Hematopoietic multipotent progenitor cell (in vitro differentiated cells): ENCODE results near the gene TRAK2. TPM values are rescaled to one million over a fixed set of nuclear protein-coding genes. Genes with fewer than 3 reads are reported as not detected.
"Not testable (repeated sequence)": the region's sequence is repeated elsewhere in the genome, so short reads cannot be mapped to it uniquely, and the experiment has no call there.

Experiments used
- DNase-seq, 3 donors: peaks; one replicate each; pipeline ENCODE4 v3.0.0-alpha.2; 2011 to 2015; ENCODE audit warnings: low read depth in 2 of 3, low spot score in 2 of 3
- total RNA-seq: library from RNA; depleted of rRNA; stranded (reverse); fragments of >200 nt; gene quantifications from one replicate; pipeline ENCODE4 v1.2.3, GENCODE V29; 2012

TRAK2 gene
- total RNA-seq, 1 donor = 11.8 TPM

DNA sequence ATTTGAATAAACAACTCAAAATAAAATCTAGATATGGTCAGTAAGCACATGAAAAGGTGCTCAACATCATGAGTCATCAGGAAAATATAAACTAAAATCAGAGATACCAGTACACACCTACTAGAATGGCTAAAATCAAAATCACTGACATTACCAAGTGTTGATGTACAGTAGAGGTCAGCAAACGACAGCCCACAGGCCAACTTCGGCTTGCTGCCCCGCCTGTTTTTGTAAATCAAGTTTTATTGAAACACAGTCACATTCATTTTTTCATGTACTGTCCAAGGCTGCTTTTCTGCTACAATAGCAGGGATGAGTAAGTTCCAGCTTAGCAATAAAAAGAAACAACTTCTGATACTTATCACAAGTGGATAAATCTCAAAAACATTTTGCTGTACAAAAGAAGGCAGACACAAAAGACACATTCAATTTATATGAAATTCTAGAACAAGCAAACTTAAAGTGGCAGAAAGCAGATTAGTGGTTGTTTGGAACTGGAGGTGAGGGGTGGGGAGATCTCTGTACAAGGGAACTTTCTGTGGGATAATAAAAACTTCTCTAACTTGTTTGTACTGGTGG, 32.1 kb downstream of the TRAK2 start:
- DNase-seq = no peak

DNA sequence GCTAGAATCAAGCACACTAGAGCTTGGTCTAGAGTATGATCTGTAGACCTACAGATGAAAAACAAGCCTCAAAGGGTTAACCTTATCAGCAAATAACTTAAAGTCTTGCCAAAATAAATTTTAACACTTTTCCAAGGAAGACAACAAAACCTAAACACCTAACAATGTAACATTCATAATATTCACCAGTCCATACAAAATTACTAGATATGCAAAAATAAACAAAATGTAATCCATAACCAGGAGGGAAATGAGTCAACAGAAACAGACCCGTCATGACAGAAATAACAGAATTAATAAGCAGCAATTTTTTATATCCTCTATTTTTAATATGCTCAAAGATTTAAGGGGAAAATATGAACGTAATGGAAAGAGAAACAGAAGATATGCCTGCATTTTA, 36.1 kb downstream of the TRAK2 start:
- DNase-seq = no peak

DNA sequence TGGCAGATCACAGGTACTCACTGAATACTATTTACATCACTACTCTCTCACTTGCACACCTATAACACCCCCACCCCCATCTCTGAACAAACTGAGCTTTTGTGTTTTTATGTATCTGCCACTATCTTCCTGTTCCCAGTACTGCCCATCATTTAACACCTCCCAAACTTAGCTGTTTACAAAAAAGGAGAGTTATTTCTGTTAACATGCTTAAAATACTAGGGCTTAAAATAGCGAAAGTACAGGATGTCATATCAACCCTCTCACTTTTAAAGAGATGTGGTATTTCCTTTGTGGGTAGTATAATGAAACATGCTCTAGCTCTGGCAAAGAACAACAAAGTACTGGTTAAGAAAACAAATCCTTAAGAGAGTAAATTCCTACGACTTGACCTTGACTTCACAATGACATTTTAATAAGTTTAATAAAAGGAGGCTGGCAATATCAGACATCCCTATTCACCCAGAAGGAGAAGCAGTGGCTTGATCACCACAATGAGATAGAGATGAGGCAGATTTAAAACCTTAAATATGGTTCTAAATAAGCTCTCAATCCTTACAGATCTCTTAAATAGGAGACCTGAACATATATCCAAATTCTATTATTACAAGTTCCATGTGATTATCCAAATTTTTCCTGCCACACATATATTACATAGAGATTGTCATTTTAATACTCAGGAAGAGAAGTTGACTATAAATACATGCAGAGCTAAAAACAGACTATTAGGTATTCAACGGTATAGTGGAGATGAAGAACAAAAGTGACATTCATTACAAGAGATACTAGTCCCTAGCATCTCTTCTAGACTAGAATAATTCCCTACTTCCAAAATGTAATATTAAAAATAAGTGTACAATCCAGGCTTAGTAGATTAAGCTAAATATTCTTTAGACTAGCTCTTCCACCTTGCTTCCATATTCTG, 36.9 kb downstream of the TRAK2 start:
- peak in 2 of 3 donors; percentile 13 to 14 for DNase-seq

DNA sequence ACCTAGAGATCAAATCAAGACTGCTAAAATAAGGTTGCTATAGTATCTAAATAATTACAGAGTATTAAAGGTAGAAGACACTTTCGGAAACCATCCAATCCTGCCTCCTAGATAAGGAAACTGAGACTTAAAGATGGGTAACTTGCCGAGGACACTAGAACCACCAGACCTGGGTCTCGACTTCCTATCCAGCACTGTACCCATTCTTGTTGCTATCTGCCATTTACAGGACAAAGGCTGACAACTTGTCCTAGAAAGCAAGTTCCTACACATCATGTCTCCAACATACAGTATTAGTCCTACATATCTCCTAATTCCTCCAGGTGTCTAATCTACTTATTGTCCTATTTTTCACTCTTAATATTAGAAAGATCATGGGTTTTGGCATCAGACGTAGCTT, 37.7 kb downstream of the TRAK2 start:
- DNase-seq = no peak

DNA sequence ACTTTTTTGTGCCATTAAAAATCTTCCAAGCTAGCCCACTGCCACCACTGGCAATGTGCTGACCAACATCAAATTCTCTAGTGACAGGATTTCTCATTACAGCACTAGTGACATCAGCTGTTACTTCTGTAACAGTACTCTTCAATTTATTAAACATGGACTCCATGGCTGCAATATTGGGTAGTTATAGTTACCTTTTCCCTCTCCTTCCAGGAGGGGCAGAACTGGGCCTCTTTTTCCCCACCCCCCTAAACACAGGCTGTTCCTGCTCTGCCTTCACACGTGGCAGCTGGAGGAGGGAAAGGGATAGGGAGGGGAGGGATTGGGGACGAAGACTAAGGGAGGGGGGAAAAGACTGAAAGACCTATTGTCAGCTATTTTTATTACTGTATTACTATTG, 38.1 kb downstream of the TRAK2 start:
- DNase-seq = peak in 1 of 3 donors; percentile 12

DNA sequence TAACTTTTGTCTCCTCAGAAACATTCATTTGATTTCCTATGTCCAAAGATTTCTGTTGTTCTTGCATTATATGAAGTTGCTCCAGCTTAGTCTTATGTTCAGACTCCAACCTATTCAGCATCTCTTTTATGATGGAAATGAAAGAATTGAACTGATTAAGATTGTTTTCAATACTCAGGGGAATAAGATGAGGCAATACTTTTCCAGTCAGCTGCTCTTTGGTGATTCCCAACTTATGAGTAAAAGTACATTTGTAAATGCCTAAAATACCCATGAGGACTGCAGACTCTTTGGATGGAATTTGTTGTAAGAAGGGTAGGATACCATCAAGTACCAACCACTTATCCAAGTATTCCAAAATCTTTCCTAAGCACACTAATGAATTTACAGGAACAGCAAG, 39.8 kb downstream of the TRAK2 start:
- DNase-seq = no peak

DNA sequence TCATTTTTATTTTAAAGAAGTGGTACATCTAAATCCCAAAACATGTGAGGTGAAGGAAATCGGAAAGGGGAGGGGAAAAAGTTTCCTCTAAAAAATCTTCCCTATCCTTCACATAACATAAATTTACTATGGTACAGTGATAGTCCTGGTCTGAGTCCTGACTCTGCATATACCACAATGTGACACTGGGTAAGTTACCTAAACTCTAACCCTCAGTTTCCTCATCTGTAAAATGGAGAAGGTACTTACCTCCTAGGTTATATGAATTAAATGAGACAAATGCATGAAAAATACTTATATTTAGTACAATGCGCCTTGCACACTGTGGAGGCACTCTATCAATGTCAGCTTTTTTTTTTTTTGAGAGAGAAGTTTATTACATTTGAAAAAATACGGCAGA, 42.3 kb downstream of the TRAK2 start:
- DNase-seq = no peak

DNA sequence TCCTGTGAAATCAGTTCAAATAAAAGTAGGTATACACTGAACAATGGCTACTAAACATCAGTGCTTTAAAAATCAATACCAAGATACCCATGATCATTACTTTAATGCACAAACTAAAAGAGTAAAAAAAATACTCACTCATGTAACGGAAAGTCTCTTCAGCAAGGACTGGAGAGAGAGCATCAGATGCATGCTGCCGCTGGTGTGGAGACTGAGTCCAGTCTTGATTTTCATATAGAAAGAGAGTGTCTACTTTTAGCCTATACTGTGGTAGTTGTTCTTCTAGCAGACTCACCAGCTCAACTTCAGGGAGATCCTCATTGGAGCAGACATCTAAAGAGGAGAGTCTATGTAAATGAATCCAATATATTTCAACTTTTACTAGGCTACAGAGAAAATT, 44.0 kb downstream of the TRAK2 start:
- no peak for DNase-seq

DNA sequence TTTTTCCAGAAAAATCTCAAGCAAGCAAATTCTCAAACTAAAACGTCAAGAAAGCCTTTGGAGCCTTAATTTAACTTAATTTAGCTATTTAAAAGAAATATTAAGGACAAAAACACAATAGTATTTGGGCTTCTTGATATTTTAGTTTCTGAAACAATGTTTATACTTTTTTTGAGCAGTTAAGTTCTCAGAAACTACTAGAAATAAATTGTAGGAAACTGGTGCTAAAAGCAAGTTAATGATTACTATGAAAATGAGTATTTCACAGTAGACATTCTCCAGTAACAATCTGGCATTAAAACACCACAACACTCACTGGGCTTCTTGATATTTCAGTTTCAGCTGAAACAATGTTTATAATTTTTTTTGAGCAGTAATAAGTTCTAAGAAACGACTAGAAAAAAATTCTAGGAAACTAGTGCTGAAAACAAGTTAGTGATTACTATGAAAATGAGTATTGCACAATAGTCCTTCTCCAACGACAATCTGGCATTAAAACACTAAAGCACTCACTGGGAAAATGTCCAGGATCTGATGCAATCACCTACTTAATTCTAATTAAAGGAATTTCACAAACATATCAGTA, 45.1 kb downstream of the TRAK2 start:
- DNase-seq = no peak

DNA sequence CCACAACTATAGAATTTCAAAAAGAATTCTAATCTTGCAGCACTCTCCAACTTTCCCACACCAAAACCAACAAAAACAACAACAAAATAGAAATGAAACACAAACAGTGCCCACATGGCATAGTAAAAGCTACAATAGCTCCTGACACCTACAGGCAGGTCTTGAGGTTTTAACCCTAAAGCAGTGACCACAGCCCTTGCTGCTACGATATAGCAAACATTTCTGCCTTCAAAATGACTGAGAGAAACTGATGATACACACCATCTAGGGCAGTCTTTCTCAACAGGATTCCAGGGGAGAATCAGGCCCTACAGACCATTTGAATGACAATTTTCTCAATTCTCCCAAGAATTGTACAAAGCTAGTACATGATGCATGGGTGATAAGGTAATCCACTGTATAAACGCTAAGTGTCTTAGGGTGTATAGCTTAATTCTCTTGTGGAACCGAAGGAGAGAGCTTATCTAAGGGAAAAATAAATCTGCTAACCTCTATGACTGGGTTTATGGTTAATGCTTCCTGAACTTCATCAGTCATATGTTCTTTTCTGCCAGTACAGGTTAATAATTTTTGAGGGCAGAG, 46.5 kb downstream of the TRAK2 start:
- peak in 1 of 3 donors; percentile 11 for DNase-seq

DNA sequence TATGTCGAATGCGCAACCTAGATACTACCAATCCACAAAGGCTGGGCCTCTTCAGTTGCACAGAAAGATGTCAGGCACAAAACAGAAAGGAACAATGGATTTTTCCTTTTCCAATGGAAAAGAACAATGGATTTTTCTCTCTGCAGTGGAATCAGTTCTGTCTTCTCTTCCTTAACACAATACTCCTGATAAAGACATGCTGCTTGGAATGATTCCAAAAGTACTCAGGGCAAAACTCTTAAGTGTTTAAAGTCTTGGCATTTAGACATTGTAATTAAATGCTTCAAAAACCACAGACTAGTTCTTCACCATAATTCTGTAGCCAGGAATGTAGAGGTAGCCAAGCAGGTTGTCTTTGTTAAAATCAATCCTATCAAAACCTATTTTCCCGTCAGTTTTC, 47.4 kb downstream of the TRAK2 start:
- DNase-seq = no peak

DNA sequence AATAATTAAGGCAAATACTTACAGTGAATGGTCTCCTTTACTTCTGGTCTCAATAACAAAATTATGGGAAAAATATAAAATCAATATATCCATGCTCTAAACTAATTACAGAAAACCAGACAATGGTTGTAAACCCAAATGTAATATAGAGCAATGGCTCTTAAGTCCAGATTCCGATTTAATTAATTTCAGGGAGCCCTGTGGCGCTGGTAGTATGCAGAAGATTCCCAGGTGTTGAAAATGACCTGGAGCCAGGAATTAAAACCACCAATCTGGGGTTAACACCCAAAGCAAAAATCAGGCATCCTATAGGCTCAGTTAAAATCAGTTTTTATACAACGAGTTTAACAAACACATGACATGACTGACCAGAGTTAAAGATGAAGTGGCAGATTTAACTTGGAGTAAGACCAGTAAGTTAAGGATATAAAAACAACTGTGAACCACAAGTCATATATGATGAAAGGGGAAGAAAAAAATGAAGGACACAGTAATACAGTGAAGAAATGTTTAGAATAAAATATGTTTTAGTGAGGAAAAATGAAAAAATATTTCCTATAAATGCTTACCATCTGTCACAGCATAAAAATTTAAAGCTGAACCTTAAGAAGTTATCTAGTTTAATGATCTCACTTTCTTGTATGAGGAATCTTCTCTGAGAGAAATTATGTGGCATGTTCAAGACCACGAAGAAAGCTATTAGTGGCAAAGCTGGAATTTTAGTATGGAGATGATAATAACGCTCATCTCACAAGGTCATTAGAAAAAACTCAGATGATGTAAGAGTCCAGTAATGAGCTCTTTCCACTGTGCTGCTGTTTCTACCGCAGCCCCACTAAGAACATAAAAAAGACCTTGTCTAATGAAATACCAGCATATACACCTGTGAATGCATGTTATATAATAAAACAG, 48.4 kb downstream of the TRAK2 start:
- no peak for DNase-seq

DNA sequence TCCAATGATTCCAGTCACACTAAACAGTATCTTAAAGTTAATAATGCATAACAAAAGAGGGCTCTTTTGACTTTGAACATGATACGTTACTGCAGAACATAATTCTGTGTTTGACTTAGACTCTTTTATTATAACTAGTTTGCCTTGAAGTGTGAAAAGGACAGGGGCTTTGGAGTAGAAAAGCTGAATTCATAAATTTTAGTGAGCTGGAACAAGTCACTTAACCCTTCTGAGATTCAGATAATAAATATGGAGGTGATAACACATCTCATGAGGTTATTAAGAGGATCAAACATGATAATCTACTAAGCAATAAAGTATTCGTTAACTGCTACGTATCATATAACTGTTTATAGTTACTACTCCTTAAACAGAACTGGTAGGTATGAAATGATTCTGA, 49.4 kb downstream of the TRAK2 start:
- no peak for DNase-seq

DNA sequence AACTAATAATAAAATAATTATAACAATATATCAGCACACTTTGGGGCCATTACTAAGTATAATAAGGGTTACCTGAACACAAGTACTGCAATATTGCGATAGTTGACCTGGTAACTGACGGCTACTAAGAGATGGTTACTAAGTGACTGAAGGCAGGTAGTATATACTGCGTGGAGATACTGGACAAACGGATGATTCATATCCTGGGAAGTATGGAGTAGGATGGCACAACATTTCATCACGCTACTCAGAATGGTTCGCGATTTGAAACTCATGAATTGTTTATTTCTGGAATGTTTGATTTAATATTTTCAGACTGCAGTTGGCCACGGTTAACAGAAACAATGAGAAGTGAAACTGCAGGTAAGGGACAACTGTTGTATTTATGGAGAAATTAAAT, 54.7 kb downstream of the TRAK2 start:
- no peak for DNase-seq

DNA sequence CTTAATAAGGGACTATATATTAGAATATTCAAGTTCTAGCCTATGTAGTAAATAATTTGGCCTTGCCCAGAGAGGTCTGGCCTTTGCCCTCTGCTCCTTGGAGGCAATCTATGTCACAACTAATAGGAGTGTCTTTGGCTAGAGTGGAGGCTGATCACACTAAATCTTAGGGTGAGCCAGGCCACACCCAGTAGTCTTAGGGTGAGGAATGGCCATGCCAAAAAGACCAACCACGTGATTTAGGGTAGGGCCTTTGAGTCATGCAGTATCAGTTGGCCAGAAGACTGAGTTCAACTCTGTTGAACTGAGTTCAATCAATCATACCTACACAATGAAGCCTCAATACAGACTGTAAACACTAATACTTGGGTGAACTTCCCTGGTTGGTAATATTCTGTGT, 68.1 kb downstream of the TRAK2 start:
- no peak for DNase-seq

DNA sequence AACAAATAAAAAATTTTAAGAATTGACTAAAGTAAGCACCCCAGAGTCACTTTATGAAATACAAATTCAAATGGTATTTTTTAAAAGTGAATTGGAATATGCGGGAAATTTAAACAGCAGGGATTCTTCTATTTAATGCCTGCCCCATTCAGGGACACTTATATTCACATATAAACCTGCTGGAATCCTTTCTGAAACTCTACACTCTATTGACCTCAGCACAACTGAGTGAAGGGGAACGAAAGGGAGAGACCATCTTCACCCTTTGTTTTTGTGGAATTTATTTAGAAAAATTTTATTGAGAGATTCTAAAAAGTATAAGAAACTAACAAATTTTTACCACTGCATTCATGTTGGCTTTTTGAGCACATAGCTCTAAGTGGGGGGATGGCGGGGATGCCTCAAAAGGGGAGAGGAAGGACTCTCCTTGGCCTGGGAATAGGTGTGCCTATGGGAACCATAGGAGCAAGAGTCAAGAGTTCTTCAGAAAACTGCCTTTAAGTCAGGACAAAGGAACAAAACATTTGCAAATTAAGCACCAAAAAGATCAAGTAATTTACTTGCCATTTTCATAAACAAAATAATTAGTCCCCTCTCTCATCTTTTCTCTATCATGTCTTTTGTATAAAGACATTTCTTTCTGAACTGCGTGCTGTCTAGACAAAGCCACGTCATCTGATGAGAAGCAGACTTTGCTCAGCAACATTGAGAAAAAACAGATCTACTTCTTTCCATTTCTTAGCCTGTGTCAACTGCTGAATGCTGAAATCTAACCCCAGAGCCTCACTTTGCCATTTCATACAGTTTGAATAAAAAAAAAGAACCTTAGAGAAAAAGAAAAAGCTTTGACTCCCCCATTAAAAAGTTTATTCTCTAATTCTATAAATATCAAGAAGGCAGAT, 72.5 kb downstream of the TRAK2 start:
- DNase-seq = no peak

DNA sequence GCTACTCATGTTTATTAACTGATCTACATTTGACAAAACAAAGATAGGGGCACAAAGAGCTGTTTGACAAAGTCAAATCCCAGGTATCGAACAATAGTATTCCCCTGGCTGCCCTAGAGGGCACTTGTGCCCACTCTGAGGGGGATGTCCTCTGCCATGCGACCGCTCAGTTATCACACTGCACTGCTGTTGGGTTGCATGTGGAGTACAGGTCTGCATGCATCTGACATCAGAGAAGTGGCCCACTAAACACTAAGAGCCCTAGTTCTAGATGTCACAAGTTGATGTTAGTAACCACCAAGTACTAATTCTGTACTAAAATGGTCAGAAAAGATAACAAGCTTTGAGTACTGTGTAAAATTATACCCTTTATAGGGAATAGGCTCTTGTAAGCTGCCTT, 74.0 kb downstream of the TRAK2 start:
- DNase-seq = no peak

DNA sequence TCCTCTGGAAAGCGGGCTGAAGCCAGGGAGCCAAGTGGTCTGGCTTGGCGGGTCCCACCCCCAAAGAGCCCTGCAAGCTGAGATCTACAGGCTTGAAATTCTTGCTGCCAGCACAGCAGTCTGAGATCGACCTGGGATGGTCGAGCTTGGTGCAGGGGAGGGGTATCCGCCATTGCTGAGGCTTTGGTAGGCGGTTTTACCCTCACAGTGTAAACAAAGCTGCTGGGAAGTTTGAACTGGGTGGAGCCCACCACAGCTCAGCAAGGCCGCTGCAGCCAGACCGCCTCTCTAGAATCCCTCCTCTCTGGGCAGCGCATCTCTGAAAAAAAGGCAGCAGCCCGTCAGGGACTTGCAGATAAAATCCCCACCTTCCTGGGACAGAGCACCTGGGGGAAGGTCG, 81.5 kb downstream of the TRAK2 start:
- no peak for DNase-seq

DNA sequence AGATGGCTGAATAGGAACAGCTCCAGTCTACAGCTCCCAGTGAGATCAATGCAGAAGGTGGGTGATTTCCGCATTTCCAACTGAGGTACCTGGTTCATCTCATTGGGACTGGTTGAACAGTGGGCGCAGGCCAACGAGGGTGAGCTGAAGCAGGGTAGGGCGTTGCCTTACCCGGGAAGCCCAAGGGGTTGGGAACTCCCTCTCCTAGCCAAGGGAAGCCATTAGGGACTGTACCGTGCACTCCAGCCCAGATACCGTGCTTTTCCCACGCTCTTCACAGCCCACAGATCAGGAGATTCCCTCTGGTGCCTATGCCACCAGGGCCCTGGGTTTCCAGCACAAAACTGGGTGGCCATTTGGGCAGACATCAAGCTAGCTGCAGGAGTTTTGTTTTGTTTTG, 81.9 kb downstream of the TRAK2 start:
- not testable (repeated sequence) for DNase-seq

DNA sequence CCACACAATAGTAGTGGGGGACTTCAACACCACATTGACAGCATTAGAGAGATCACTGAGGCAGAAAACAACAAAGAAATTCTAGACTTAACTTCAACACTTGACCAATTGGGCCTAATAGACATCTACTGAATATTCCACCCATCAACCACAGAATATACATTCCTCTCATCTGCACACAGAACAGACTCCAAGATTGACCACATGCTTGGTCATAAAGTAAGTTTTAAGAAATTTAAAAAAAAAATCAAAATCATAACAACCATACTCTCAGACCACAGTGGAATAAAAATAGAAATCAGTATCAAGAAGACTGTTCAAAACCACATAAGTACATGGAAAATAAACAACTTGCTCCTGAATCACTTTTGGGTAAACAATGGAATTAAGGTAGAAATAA, 85.1 kb downstream of the TRAK2 start:
- no peak for DNase-seq
